A172 (cell line): ENCODE results near the gene MTHFSD. TPM values are rescaled to one million over a fixed set of nuclear protein-coding genes. Genes with fewer than 3 reads are reported as not detected.
"Not testable (repeated sequence)": the region's sequence is repeated elsewhere in the genome, so short reads cannot be mapped to it uniquely, and the experiment has no call there.

ENCODE experiments used
- DNase-seq: peaks from one replicate; pipeline ENCODE4 v3.0.0-alpha.2; 2015; ENCODE audit warnings: low spot score
- total RNA-seq: library from RNA; depleted of rRNA; stranded (reverse); fragments of >200 nt; shearing (Covaris generic); gene quantifications from 2 replicates; pipeline ENCODE4 v1.2.3, GENCODE V29; 2014; rRNA removed

MTHFSD gene, protein sequence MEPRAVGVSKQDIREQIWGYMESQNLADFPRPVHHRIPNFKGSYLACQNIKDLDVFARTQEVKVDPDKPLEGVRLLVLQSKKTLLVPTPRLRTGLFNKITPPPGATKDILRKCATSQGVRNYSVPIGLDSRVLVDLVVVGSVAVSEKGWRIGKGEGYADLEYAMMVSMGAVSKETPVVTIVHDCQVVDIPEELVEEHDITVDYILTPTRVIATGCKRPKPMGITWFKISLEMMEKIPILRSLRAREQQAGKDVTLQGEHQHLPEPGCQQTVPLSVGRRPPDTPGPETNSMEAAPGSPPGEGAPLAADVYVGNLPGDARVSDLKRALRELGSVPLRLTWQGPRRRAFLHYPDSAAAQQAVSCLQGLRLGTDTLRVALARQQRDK
- total RNA-seq, result 7.8 and 16.2 TPM in 2 replicates

DNA sequence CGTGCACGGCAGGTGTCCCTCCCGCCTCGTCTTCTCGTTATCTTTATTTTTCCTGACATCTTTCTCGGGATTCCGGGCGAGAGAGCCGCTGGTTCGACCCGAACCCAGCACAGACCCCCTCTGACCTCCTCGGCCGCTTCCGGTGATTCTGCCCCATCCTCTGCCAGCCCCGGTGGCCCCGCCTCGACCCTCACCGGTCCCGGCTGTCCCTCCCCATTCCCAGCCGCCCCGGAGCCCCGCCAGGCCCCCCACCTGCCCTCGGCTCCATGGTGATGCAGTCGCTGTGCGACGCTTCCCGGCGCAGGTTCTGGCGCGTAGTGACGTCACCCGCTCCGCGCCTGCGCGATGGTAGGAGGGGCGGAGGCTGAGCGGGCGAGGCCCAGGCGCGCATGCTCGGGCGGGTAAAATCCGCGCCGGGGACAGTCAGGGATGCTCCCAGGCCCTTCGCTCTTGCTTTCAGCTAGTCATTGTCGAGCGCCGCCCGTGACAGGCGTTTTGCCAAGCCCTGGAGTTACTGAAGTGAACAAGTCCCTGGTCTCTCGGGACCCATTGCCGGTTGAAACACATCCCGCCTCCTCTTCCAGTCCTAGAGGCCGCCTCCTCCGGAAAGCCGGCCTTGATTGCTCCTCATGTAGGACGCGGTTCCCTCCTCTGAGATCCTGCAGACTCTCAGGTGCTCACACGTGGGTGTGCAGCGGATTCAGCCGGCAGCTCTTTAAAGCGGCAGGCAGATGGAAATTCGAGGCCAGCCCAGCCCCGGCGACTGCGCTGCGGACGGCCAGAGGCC, at the start of gene MTHFSD:
Gene MTHFSD, minus strand, starts transcription at position 319 of the 787 bp plus-strand sequence. Its CDS starts 51 bp downstream, at position 268.
- peak; percentile 84 for DNase-seq

DNA sequence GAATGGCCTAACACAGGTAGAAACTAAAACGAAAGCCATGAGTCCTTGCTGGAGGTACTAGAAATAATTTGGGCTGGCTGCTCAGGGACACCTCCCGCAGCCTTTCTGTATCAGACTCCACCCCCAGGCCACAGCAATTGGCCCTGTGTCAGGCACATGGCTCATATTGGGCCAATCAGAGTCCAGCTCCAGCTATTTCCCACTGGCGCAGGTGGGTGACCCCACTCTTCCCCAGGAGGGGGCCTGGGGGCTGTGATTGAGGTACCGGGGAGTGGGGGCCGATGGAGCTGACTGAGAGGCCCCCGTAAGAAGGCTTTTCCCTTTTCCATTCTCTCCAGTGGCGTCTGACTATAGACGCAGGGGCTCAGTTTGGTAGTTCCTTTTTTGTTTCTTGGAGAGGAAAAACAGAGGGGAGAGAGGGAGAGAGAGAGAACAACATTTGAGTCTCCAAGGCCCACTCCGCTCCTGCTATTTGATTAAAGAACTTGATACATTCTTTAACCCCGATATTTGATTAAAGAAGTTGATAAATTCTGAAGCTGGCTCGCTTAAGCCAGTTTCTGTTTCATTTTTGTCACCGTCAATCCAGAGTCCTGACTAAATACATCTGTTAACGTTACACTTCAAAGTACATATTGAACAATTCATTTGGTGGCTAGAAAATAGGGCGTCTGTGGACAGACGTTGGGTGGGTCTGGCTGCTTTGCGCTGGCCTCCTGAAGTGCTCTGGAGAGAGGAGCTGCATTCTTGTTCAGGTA, 49.6 kb upstream of the MTHFSD start:
- no peak for DNase-seq

DNA sequence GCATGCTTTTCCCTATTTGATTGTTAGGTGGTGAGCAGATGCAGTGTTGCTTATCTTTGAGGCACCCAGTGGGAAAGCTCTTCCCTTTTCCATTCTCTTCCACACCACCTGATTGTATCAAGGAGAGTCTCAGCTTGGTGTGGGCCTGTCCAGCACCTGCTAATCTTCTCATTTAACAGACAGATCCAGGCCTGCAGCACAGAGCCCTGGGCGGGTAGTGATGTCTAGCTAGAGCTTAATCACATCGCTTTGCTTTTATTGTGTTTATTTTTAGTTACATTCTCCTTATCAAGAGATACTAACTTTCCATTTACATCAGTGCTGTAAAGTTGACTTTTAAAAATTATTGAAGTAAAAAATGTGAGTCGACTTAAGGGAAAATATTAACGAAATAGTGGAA, 47.5 kb upstream of the MTHFSD start:
- DNase-seq, result no peak

DNA sequence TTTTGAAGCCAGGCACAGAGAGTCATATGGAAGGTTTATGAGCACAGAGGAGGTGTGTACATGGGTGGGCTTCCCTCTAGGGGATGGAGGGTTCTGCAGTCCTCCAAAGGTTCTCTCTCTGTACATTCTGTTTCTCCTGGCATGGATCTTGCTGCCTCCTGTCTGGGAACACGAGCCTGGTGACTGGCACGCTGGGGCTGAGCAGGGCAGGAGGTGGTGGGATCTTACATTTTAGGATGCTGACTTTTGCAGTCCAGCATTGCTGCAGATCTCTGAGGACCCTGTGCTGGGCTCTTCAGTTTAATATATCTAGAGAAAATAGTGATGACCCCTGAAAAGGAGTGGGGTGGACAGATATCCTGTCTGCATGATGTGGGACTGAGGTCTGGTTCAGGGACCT, 46.3 kb upstream of the MTHFSD start:
- no peak for DNase-seq

DNA sequence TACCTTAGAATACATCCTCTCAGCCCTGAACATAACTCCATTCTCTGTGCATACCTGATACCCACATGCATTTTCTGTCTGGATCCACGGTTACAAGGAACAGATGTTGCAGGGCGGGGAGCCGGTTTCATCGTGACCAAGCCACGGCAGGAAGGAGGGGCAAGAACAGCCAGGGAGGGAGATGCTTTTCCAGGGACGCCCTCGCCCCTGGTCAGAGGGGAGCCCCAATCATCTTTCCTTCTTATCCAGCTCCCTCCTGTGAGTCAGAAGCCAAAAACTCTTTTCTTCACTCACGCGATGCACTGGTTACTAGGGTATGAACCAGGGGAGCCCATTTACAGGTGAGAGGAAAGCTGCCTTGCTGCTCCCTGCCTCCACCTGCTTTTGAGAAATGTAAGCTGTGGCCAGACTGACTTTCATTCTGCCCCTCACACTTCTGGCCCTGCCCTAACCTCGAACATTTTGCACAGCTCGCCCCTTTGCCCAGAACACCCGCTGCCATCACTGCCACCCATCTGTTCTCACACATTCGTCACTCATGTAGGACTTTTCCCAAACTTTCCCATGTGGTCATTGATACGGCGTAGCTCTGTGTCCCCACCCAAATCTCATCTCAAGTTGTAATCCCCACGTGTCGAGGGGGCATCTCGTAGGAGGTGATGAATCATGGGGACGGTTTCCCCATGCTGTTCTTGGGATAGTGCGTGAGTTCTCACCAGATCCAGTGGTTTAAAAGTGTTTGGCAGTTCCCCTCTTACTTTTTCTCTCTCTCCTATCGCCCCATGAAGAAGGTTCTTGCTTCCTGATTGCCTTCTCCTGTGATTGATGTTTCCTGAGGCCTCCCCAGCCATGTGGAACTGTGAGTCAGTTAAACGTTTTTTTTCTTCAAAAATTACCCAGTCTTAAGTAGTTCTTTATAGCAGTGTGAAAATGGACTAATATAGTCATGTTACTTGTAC, 43.9 kb upstream of the MTHFSD start:
- DNase-seq, result no peak

DNA sequence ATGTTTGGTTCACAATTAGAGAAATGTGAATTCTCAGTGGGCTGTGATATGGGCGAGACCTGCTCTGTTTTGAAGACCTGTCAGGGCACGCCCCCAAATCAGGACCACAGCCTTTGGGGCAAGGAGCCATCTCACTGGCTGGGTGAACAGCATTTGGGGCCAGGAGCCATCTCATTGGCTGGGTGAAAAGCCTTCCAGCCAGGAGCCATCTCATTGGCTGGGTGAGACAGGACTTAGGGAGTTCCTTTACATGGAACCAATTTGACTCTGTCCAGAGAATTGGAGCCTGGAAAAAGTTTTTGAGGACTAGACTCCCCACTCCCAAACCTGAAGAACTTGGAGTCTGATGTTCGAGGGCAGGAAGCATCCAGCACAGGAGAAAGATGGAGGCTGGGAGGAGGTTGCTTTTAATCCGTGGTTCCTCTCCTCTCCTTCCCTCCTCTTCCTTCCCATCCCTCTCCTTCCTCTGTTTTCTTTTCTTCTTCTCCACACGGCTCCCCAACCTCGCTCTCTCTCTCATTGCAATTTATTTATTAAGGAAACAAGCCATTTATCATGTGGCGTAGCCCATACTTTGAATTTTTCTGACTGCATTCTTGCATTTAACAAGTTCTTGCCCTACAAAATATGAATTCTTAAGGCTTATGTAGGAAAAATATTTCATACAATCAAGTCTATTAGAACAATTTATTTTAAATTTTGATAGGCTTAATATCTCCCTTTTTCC, 43.0 kb upstream of the MTHFSD start:
- no peak for DNase-seq

DNA sequence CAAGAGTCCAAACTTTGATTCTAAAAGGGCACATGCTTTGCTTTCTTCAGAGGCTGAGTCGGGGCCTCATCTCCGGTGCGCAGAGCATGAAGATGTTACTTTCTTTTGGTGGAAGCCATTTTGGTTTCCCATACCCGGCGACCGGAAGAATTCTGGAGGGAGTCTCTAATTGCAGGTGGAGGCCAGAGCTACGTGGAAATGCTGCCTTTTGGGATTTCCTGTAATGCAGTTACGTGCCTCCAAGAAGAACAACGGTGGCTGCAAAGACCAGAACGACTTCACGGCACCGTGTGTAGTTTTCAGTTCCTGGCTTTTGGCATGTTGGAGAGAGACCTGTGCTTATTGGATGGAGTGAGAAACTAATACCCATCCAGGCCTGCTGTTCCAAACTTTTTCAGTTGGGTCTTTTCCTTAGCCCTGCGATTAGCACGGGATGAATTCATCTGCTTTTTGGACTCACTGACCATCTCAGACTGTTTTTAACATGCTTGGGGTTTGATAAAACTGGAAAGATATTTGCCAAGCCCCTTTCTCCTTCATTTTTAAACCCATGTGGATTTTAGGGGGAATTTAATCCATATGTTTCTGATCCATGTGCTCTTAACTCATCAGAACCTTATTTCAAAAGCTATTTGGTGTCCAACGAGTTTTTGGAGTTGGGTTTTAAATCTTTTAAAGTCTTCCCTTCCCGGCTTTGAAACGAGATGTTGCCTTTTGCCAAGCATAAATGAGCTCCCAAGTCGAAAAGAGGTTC, 42.3 kb upstream of the MTHFSD start:
- DNase-seq, result no peak

DNA sequence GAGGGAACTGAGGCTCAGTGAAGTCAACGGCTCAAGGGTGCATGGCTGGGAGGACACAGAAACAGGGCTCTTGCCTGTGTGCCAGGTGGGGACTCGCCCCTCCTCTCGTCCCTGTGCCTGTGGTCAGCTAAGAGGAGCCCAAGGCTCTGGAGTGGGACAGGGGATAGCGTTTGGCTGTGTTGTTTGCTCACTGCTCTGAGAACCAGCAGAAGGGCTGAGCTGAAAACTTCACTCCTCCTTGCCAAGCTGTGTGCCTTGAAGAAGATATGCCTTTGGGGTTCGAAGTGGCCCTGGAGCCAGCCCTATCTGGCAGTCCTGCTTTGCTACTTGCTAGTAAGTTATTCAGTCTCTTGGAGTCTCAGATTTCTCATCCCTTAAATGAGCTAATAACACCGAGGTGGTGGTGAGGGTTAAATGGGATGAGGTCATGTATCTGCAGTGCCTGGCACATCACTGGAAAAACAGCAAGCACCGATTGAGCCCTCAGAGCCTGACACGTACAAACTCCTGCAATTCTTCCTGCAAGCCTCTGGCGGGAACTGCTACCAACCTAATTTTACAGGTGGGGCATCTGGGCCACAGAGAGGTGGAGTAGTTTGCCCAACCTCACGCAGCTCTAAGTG, 41.1 kb upstream of the MTHFSD start:
- DNase-seq, result no peak

DNA sequence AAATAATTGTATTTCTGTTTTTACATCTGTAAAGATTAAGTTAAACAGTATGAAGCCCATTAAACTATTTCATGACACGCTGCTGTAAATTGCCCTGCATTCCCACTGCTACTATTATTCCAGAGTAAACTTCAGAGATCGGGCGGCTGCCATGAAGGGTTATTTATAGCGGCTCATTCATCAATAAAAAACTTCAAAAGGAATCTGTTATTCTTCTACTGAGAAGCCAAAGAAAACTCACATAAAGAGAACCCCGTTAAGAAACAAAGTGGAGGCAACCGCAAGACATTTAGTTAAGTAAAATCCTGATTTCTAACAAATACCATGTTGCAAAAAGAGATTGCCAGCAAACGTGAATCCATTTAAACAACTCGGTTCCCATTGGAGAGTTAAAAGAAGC, 39.7 kb upstream of the MTHFSD start:
- no peak for DNase-seq

DNA sequence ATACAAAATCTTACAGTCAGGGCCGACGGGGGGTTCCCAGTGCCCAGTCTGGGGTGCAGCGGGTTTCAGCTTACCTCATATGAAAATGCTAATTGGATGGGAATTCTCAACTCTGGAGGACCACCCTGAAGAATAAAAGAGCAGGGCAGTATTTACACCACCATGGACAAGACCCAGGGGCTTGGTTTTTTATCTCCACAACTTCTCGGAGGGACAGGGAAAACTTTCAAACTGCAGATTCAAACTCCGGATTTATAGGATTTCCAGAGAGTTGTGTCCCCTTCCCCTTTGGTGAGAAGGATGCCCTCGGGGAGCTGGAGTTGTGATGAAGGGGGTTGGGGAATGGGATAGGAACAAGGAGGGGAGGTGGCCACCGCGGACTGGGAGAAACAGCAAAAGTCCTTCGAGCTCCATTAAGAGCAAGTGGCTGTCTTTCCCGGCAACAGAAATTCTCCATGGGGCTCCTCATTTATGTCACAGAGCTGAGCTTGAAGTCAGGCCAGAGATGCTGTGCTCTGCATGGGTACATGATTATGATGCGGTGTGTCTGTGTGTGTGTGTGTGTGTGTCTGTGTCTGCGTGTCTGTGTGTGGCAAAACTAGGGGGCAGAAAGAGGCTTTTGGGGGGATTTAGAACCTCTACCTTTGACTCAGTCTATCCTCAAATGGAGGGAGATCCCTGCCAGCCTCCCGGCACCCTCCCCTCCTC, 39.0 kb upstream of the MTHFSD start:
- no peak for DNase-seq

DNA sequence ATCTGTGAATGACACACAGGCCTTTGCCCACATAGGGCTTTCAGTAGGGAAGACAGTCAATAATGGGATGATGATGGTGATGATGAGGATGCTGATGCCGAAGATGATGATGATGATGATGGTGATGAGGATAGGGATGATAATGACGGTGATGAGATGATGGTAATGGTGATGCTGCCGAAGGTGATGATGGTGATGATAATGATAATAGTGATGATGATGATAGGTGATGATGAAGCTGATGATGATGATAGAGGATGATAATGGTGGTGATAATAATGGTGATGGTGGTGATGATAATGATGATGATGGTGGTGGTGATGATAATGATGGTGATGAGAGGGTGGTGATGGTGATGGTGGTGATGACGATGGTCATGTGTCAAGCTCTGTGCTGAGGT, 36.2 kb upstream of the MTHFSD start:
- no peak for DNase-seq

DNA sequence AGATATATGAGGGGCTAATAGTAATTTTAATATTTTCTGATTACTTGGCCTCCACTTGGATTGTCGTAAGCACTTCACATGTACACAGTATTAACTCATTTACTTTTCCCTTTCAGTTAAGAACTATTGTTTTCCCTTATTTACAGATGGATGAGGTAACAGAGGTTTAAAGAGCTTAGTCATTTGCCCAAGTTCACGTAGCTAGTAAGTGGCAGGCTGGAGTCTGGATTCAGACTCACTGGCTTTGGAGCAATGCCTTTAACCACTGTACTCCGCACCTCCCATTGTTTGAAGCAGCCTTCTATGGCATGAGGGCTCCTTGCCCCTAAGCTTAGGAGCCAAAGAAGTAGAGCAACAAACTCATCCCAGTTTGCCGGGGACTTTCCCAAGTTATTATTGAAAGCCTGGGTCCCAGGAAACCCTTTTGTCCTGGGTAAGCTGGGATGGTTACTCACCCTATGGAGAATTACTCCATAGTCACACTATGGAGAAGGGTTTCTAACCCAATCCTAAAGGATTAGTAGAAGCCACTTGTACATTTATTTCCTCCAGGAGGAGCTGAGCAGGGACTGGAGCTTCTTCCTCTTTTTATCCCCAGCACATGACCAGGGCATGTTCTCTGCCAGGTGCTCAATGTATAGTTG, 35.6 kb upstream of the MTHFSD start:
- DNase-seq, result peak; percentile 86

DNA sequence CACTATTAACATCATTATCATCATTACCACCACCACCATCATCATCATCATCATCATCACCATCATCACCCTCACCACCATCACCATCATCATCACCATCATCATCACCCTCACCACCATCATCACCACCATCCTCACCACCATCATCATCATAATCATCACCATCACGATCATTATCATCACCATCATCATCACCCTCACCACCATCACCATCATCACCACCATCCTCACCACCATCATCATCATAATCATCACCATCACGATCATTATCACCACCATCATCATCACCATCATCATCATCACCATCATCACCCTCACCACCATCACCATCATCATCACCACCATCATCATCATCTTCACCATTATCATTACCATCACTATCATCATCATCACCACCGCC, 32.9 kb upstream of the MTHFSD start:
- not testable (repeated sequence) for DNase-seq

DNA sequence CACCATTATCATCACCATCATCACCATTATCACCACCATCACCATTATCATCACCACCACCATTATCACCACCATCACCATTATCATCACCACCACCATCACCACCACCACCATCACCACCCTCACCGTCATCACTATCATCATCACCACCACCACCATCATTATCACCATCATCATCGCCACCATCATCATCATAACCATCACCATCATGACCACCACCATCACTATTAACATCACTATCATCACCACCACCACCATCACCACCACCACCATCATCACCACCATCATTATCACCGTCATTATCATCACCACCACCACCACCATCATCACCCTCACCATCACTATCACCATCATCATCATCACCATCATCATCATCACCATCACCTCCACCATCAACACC, 32.5 kb upstream of the MTHFSD start:
- DNase-seq, result no peak

DNA sequence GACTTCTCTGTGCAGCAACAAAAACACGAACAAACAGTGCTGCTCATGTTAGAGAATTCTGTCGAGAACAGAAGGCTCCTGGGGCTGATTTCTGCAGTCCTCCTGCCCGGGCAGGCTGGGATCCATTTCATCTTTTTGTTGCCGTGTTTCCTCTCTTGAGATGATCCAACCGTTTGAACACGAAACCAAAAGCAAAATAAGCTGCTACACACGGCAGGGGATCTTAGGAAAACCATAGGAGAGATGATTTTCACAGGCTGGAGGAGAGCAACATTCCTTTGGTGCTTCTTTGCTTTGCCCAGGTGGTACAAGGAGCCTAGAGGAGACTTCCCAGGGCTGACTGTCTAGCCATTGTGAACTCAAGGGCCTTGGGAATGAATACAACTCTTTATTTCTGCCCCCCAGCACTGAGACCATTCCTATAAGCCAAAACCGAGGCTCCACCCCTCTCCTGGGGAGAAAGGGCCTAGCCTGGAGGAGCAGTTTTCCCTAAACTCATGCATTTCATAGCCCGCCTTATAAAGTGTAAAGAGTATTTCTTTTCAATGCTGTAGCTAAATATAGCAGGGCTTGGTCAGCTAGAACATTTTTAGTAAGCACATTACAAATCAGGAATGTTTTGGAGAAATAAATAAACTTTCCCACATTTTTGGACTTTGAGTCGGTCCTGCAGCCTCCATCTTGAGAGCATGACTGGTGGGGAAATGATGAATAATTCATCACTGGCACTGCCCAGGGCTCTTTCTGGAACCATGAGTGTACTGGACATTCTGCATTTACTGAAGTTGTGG, 31.0 kb upstream of the MTHFSD start:
- DNase-seq, result peak; percentile 75

DNA sequence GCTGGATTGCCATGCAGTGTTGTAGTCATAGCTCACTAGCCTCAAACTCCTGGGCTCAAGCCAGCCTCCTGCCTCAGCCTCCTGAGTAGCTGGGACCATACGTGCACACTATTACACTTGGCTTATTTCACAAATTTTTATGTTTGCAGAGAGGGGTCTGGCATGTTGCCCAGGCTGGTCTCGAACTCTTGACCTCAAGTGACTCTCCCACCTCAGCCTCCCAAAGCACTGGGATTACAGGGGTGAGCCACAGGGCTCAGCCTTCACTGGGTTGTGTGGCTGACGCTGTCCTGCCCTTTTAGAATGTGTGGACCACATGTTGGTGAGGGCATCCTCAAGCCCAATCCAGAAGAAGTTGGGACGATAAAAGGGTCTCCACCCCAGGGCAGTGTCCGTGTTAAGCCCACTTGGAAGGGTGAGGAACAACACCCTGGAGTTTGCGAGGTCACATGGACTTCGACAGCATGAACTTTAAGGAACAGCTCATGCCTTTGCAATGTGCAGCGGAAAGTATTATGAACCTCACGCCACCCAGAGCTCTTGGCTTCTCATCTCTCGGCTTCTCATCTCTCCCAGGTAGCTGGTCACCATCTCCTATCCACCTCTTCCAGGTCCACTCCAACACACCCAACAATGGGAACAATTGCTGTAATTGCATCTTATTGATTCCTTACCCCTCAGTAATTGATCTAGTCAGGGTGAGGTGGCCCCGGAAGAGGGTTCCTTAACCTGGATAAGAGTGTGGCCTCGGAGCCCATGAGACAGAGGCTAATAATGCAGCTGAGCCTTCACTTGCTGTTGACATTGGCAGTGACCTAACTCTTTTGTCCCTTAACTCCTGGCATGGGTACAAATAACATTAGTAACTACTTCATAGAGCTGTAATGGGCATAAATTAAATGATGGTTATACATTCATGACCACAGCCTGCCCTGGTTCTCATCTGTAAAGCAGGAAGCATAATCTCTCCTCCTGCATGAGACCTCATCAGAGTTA, 30.0 kb upstream of the MTHFSD start:
- peak; percentile 90 for DNase-seq
